CD14-positive monocyte (primary cell): ENCODE measurements around the gene GLOD5. TPM values are rescaled to one million over a fixed set of nuclear protein-coding genes. Genes with fewer than 3 reads are reported as not detected.

Experiments
- DNase-seq, 3 donors: peaks; one replicate each; pipeline ENCODE4 v3.0.0-alpha.2; 2011 to 2022
- H2AFZ ChIP-seq: 2 replicates; pipeline ENCODE4 v1.6.0; 2012; ENCODE audit warnings: mild to moderate bottlenecking, low read depth, low read length, inconsistent platforms; ENCODE audit not compliant: insufficient read depth, poor library complexity, severe bottlenecking
- H3K27ac ChIP-seq, 2 donors: 1 replicate in 1 of 2; 2 replicates in 1 of 2; pipeline ENCODE4 v1.5.1; 2012 to 2013; ENCODE audit warnings: low read length in 2 of 2, control low read depth in 1 of 2, inconsistent platforms in 1 of 2, low read depth in 1 of 2, mild to moderate bottlenecking in 1 of 2
- H3K27me3 ChIP-seq, 2 donors: one replicate each; pipeline versions ENCODE4 v1.6.0 to v1.6.1; 2011 to 2013; ENCODE audit warnings: low read length in 2 of 2; ENCODE audit not compliant: control insufficient read depth in 2 of 2, insufficient read depth in 2 of 2
- H3K36me3 ChIP-seq, 2 donors: replicated peaks in 1 of 2; 1 replicate in 1 of 2; 2 replicates in 1 of 2; pipeline versions ENCODE4 v1.5.1 to v1.6.1; 2012 to 2013; ENCODE audit warnings: low read length in 2 of 2, control low read depth in 1 of 2, inconsistent platforms in 1 of 2, mild to moderate bottlenecking in 1 of 2; ENCODE audit not compliant: insufficient read depth in 2 of 2, control insufficient read depth in 1 of 2
- H3K4me1 ChIP-seq, 2 donors: 1 replicate in 1 of 2; 2 replicates in 1 of 2; pipeline versions ENCODE4 v1.5.1 to v1.6.1; 2012 to 2013; ENCODE audit warnings: low read length in 2 of 2, control low read depth in 1 of 2, inconsistent platforms in 1 of 2, mild to moderate bottlenecking in 1 of 2, moderate library complexity in 1 of 2; ENCODE audit not compliant: insufficient read depth in 2 of 2, control insufficient read depth in 1 of 2
- H3K4me2 ChIP-seq: replicated peaks from 2 replicates; pipeline ENCODE3; 2012; ENCODE audit warnings: low read length, moderate library complexity, mild to moderate bottlenecking; ENCODE audit not compliant: poor library complexity, severe bottlenecking; ENCODE audit errors: extremely low read depth
- H3K4me3 ChIP-seq, 3 experiments: fragments of 200-600 bp in 1 of 3; sonication (generic) in 1 of 3; replicated peaks in 1 of 3; 1 replicate in 2 of 3; 2 replicates in 1 of 3; pipeline ENCODE4 v1.5.1; 2011 to 2013; ENCODE audit warnings: low read length in 3 of 3, mild to moderate bottlenecking in 3 of 3, control low read depth in 2 of 3, low read depth in 2 of 3, inconsistent platforms in 1 of 3, moderate library complexity in 1 of 3
- H3K79me2 ChIP-seq: 2 replicates; pipeline ENCODE4 v1.6.0; 2012; ENCODE audit warnings: mild to moderate bottlenecking, control low read depth, inconsistent platforms, low read length, moderate library complexity; ENCODE audit not compliant: insufficient read depth
- H3K9ac ChIP-seq: 2 replicates; pipeline ENCODE4 v1.6.0; 2017; ENCODE audit warnings: low read length, mild to moderate bottlenecking; ENCODE audit not compliant: insufficient read depth, poor library complexity, severe bottlenecking
- H3K9me3 ChIP-seq, 2 donors: replicated peaks in 1 of 2; 1 replicate in 1 of 2; 2 replicates in 1 of 2; pipeline versions ENCODE4 v1.5.1 to v1.6.1; 2012 to 2013; ENCODE audit warnings: low read length in 2 of 2, control low read depth in 1 of 2; ENCODE audit not compliant: control insufficient read depth in 1 of 2, insufficient read depth in 1 of 2
- H4K20me1 ChIP-seq: 2 replicates; pipeline ENCODE4 v1.6.0; 2012; ENCODE audit warnings: mild to moderate bottlenecking, low read length, control low read depth, moderate library complexity; ENCODE audit not compliant: insufficient read depth
- H3K27ac Mint-ChIP-seq, 7 donors: one replicate each; pipeline ENCODE4 v1.8.0; 2020; ENCODE audit warnings: mild to moderate bottlenecking in 7 of 7, mixed read lengths in 7 of 7, moderate library complexity in 6 of 7, inconsistent platforms in 2 of 7
- H3K27me3 Mint-ChIP-seq, 3 donors: one replicate each; pipeline ENCODE4 v1.8.0; 2021 to 2022; ENCODE audit warnings: low read depth in 3 of 3, mild to moderate bottlenecking in 3 of 3, mixed read lengths in 3 of 3, moderate library complexity in 3 of 3, inconsistent platforms in 1 of 3
- H3K36me3 Mint-ChIP-seq, 2 donors: one replicate each; pipeline ENCODE4 v1.8.0; 2020; ENCODE audit warnings: mixed read lengths in 2 of 2, inconsistent platforms in 1 of 2, mild to moderate bottlenecking in 1 of 2
- H3K4me1 Mint-ChIP-seq: one replicate; pipeline ENCODE4 v1.8.0; 2020; ENCODE audit warnings: mild to moderate bottlenecking, mixed read lengths
- H3K4me3 Mint-ChIP-seq, 2 donors: one replicate each; pipeline ENCODE4 v1.8.0; 2020; ENCODE audit warnings: mild to moderate bottlenecking in 2 of 2, mixed read lengths in 2 of 2, moderate library complexity in 1 of 2
- H3K9me3 Mint-ChIP-seq, 7 donors: one replicate each; pipeline ENCODE4 v1.8.0; 2020 to 2022; ENCODE audit warnings: mixed read lengths in 7 of 7, mild to moderate bottlenecking in 6 of 7, moderate library complexity in 6 of 7, inconsistent platforms in 2 of 7
- WGBS: methylation state at CpG from one replicate; pipeline ENCODE4 v1.1.5; 2013; ENCODE audit warnings: missing lambda C conversion rate; ENCODE audit not compliant: insufficient coverage; 5-methylcytosine and 5-hydroxymethylcytosine counted together
- intact Hi-C, 2 donors: fragments of 100-400 bp; cut with micrococcal nuclease; formaldehyde crosslinking; loops; one replicate each; pipeline versions ENCODE4 v1.15.0 to v1.15.1; 2023
- polyA plus RNA-seq, 3 donors: library from polyadenylated mRNA; depleted of rRNA in 1 of 3; unstranded in 2 of 3; stranded (reverse) in 1 of 3; fragments of 300-500 nt in 2 of 3; fragments of >200 nt in 1 of 3; fragmentation: Illumina TruSeq in 2 of 3; gene quantifications; 1 replicate in 2 of 3; 2 replicates in 1 of 3; pipeline ENCODE4 v1.2.3, GENCODE V29; 2012 to 2021
- TF ChIP-seq, protein P1 (sequence below): fragments of 200-600 bp; IDR thresholded peaks from one replicate; pipeline ENCODE4 v1.8.0; 2022; ENCODE audit warnings: antibody characterized with exemption, mild to moderate bottlenecking

Gene GLOD5
- polyA plus RNA-seq, 3 donors: not detected

DNA sequence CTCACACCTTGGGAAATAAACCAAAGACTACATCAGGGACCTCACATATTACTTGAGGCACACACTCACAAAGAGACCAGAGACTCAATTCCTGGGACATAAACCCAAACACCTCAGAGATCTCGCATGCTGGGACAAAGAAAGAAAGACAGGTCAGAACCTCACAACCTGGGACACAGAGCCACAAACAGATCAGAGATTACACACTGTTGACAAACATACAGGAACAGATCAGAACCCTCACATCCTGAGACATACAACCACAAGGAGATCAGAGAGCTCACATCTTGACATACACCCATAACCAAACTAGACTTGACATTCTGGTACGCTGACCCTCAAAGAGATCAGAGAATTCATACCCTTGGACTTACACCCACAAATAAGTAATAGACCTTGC lies 47.7 kb upstream of the GLOD5 start:
- Histone ChIP-seq H2AFZ (no peak overlapping the region), H3K27ac (no peak overlapping the region), H3K4me2 (no peak overlapping the region), H3K36me3 (no peaks in the 10 kb centered on the region), H3K4me1 (no peaks in the 10 kb centered on the region), H3K4me3 (no peak overlapping the region), H4K20me1 (no peaks in the 10 kb centered on the region), H3K27me3 (no peaks in the 10 kb centered on the region), H3K9me3 (no peaks in the 10 kb centered on the region), H3K79me2 (no peaks in the 10 kb centered on the region), H3K9ac (no peak overlapping the region)
- Mint-ChIP-seq H3K9me3 (peaks cover 0 to 2% (median 0%) of the 10 kb centered on the region in 7 donors), H3K4me1 (peaks cover 2% of the 10 kb centered on the region), H3K27me3 (peaks cover 0 to 10% (median 2%) of the 10 kb centered on the region in 3 donors), H3K27ac (no peak overlapping the region), H3K4me3 (no peak overlapping the region), H3K36me3 (peaks cover 0 to under 1% of the 10 kb centered on the region in 2 donors)
- intact Hi-C loops: no loop called here
- WGBS: 100% methylated on average over 1 of the region's 2 CpGs
- DNase-seq: no peak
- TF ChIP-seq, protein P1, sequence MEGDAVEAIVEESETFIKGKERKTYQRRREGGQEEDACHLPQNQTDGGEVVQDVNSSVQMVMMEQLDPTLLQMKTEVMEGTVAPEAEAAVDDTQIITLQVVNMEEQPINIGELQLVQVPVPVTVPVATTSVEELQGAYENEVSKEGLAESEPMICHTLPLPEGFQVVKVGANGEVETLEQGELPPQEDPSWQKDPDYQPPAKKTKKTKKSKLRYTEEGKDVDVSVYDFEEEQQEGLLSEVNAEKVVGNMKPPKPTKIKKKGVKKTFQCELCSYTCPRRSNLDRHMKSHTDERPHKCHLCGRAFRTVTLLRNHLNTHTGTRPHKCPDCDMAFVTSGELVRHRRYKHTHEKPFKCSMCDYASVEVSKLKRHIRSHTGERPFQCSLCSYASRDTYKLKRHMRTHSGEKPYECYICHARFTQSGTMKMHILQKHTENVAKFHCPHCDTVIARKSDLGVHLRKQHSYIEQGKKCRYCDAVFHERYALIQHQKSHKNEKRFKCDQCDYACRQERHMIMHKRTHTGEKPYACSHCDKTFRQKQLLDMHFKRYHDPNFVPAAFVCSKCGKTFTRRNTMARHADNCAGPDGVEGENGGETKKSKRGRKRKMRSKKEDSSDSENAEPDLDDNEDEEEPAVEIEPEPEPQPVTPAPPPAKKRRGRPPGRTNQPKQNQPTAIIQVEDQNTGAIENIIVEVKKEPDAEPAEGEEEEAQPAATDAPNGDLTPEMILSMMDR: no peak

DNA sequence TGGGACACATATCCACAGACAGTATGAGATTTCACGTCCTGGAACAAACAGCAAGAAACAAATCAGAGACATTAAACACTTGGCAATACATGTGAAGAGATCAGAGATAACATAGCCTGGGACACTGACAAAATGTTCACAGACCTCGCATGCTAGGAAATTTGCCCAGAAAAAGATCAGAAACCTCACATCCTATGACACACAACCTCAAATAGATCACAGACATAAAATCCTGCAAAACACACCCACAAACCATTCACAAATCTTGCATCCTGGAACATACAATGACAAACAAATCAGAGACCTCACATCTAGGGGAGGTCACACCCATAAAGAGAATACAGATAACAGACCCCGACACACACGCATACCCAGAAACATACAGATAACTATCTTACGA lies 47.0 kb upstream of the GLOD5 start:
- H3K9me3 ChIP-seq: no peaks in the 10 kb centered on the region
- TF ChIP-seq, protein P1: no peak
- H3K36me3 Mint-ChIP-seq: no peaks in the 10 kb centered on the region

More for the DNA sequence above, 47.0 kb upstream of the GLOD5 start:
- Histone ChIP-seq H3K4me2 (no peak overlapping the region), H3K36me3 (no peaks in the 10 kb centered on the region), H3K4me3 (no peak overlapping the region), H4K20me1 (no peaks in the 10 kb centered on the region), H3K27me3 (no peaks in the 10 kb centered on the region), H3K4me1 (no peaks in the 10 kb centered on the region), H3K9ac (no peak overlapping the region), H2AFZ (no peak overlapping the region), H3K79me2 (no peaks in the 10 kb centered on the region), H3K27ac (no peak overlapping the region)
- H3K9me3 Mint-ChIP-seq: peaks cover 0 to 2% (median 0%) of the 10 kb centered on the region in 7 donors
- H3K27me3 Mint-ChIP-seq: peaks cover 0 to 8% (median 2%) of the 10 kb centered on the region in 3 donors
- peaks cover 2% of the 10 kb centered on the region for H3K4me1 Mint-ChIP-seq
- no peak for DNase-seq
- intact Hi-C loops: no loop called here
- WGBS: 95% methylated on average over 4 of the region's 5 CpGs
- no peak overlapping the region for H3K4me3 Mint-ChIP-seq
- no peak overlapping the region for H3K27ac Mint-ChIP-seq
